Ovary (tissue), 9 donors: ENCODE results near the gene HAPSTR1. TPM values are rescaled to one million over a fixed set of nuclear protein-coding genes. Genes with fewer than 3 reads are reported as not detected.

ENCODE experiments used
- DNase-seq, 5 donors: peaks; one replicate each; pipeline ENCODE4 v3.0.0-alpha.2; 2019 to 2020
- H3K27ac ChIP-seq, 2 donors: fragments of 200-600 bp; one replicate each; pipeline versions ENCODE4 v1.5.1 to v1.8.0; 2019 to 2022
- H3K27me3 ChIP-seq: fragments of 200-600 bp; one replicate; pipeline ENCODE4 v1.8.0; 2022
- H3K36me3 ChIP-seq: fragments of 200-600 bp; sonication (generic); one replicate; pipeline ENCODE4 v1.5.1; 2019
- H3K4me1 ChIP-seq: one replicate; pipeline ENCODE4 v1.8.1; 2013; ENCODE audit warnings: mild to moderate bottlenecking, moderate library complexity; ENCODE audit not compliant: insufficient read depth
- H3K4me3 ChIP-seq: fragments of 200-600 bp; sonication (generic); one replicate; pipeline ENCODE4 v1.5.1; 2017
- H3K9me3 ChIP-seq, 2 donors: fragments of 200-600 bp in 1 of 2; sonication (generic) in 1 of 2; one replicate each; pipeline versions ENCODE4 v1.5.1 to v1.8.1; 2013 to 2019; ENCODE audit warnings: mild to moderate bottlenecking in 1 of 2, moderate library complexity in 1 of 2
- EP300 ChIP-seq: sonication (generic); formaldehyde crosslinking; IDR thresholded peaks from one replicate; pipeline ENCODE4 v1.6.1; 2017; ENCODE audit warnings: antibody characterized with exemption
- POLR2A ChIP-seq: fragments of 450-650 bp; IDR thresholded peaks from one replicate; pipeline ENCODE4 v1.6.1; 2017; ENCODE audit warnings: antibody characterized with exemption, mild to moderate bottlenecking, moderate library complexity
- WGBS, 3 donors: extraction: QIAGEN DNeasy Blood & Tissue Kit in 1 of 3; methylation state at CpG; one replicate each; pipeline versions ENCODE4 v1.1.5 to v1.1.7; 2013 to 2017; 5-methylcytosine and 5-hydroxymethylcytosine counted together
- intact Hi-C, 4 donors: fragments of 100-400 bp; cut with DNase I; formaldehyde crosslinking; loops; one replicate each; pipeline versions ENCODE4 v1.11.0 to v1.15.1; 2022 to 2023
- polyA plus RNA-seq, 2 donors: library from polyadenylated mRNA; stranded (reverse); fragments of 200-250 nt in 1 of 2; fragments of 350-450 nt in 1 of 2; fragmentation: Illumina TruSeq in 1 of 2; extraction: RNeasy Lipid Tissue Mini Kit (QIAGEN cat#74804) in 1 of 2; gene quantifications; one replicate each; pipeline ENCODE4 v1.2.3, GENCODE V29; 2013 to 2014
- total RNA-seq, 7 donors: library from RNA; depleted of rRNA in 2 of 7; stranded (reverse); fragments of >200 nt in 2 of 7; fragmentation: NEBNext Ultra II Directional in 3 of 7; extraction: Animal tissue kit (Norgen Biotek cat#: 25700) in 3 of 7; gene quantifications; one replicate each; pipeline versions ENCODE4 v1.1.0 to v1.2.4, GENCODE V29; 2016 to 2023
- TF ChIP-seq, protein P1 (sequence below), 3 donors: fragments of 450-650 bp in 2 of 3; fragments of 200-600 bp in 1 of 3; IDR thresholded peaks; one replicate each; pipeline versions ENCODE4 v1.5.1 to v1.8.0; 2016 to 2022; ENCODE audit warnings: antibody characterized with exemption in 3 of 3, mild to moderate bottlenecking in 1 of 3
- donor health status: DM: no; HTN: no; CAD: no; lungs with moderate emphysema.
- donor health status: DM: no; HTN: no; CAD: no.
- donor health status: Bipolar disorder and iron deficiency.
- donor health status: DM: yes; HTN: yes; CAD: no.
- donor health status: DM: no; HTN: no; CAD: no.
- donor health status: DM: yes; HTN: yes; CAD: no.

HAPSTR1 gene
- total and polyA plus RNA-seq, 9 donors, result 15.7 to 76.1 (median 48.0) TPM

- H3K4me1 ChIP-seq, result no peaks in the 10 kb centered on the region
Observed at GRCh38 chr16:9046667-9047055, 44.8 kb upstream of the HAPSTR1 start.

GRCh38 chr16:9047689-9048301 lies 43.6 kb upstream of the HAPSTR1 start:
- intact Hi-C loops, result no loop called here
- TF ChIP-seq EP300 (no peak), POLR2A (no peak)
- TF ChIP-seq, protein P1, sequence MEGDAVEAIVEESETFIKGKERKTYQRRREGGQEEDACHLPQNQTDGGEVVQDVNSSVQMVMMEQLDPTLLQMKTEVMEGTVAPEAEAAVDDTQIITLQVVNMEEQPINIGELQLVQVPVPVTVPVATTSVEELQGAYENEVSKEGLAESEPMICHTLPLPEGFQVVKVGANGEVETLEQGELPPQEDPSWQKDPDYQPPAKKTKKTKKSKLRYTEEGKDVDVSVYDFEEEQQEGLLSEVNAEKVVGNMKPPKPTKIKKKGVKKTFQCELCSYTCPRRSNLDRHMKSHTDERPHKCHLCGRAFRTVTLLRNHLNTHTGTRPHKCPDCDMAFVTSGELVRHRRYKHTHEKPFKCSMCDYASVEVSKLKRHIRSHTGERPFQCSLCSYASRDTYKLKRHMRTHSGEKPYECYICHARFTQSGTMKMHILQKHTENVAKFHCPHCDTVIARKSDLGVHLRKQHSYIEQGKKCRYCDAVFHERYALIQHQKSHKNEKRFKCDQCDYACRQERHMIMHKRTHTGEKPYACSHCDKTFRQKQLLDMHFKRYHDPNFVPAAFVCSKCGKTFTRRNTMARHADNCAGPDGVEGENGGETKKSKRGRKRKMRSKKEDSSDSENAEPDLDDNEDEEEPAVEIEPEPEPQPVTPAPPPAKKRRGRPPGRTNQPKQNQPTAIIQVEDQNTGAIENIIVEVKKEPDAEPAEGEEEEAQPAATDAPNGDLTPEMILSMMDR (IDR thresholded peaks at IDR 0.05), result no peak
- no peak overlapping the region for H3K4me3 ChIP-seq
- no peaks in the 10 kb centered on the region for H3K27me3 ChIP-seq
- H3K27ac ChIP-seq, result no peak overlapping the region
- no peaks in the 10 kb centered on the region for H3K4me1 ChIP-seq
- peak; percentile 33 to 83 (median 65) for DNase-seq
- WGBS, 3 donors, result 13 to 19% (median 15%) methylated on average over 7 of the region's 7 CpGs
- H3K9me3 ChIP-seq, result no peaks in the 10 kb centered on the region
- no peaks in the 10 kb centered on the region for H3K36me3 ChIP-seq

More at GRCh38 chr16:9046667-9047055, 44.8 kb upstream of the HAPSTR1 start:
- no peak for TF ChIP-seq EP300
- TF ChIP-seq POLR2A, result no peak
- TF ChIP-seq, protein P1 (IDR thresholded peaks at IDR 0.05), result no peak
- intact Hi-C loops, result no loop called here
- Histone ChIP-seq H3K27me3 (no peaks in the 10 kb centered on the region), H3K4me3 (no peak overlapping the region), H3K36me3 (no peaks in the 10 kb centered on the region), H3K9me3 (no peaks in the 10 kb centered on the region), H3K27ac (no peak overlapping the region)
- 75 to 86% (median 83%) methylated on average over 1 of the region's 1 CpG for WGBS, 3 donors
- no peak for DNase-seq

GRCh38 chr16:9048302-9048700 lies 43.1 kb upstream of the HAPSTR1 start:
- no peaks in the 10 kb centered on the region for H3K36me3 ChIP-seq
- 55 to 70% (median 57%) methylated on average over 4 of the region's 4 CpGs for WGBS, 3 donors
- intact Hi-C loops, result no loop called here
- DNase-seq, result no peak
- no peak overlapping the region for H3K4me3 ChIP-seq
- no peaks in the 10 kb centered on the region for H3K9me3 ChIP-seq
- TF ChIP-seq POLR2A (no peak), EP300 (no peak)
- TF ChIP-seq, protein P1 (IDR thresholded peaks at IDR 0.05), result no peak
- no peaks in the 10 kb centered on the region for H3K27me3 ChIP-seq
- H3K27ac ChIP-seq, result no peak overlapping the region
- no peaks in the 10 kb centered on the region for H3K4me1 ChIP-seq

DNA sequence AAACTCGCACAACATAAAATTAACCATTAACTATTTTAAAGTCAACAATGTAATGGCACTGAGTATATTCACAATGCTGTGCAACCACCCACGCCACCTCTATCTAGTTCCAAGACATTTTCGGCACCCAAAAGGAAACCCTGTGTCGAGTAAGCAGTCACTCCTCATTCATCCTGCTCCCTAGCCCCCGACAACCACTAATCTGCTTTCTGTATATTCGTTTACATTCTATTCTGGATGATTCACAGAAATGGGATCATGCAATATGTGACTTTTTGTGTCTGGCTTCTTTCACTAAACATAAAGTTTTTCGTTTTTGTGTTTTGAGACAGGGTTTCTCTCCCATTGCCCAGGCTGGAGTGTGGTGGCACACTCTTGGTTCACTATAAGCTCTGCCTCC lies 42.2 kb upstream of the HAPSTR1 start:
- Histone ChIP-seq H3K9me3 (no peaks in the 10 kb centered on the region), H3K4me1 (no peaks in the 10 kb centered on the region), H3K27me3 (no peaks in the 10 kb centered on the region), H3K4me3 (no peak overlapping the region), H3K27ac (no peak overlapping the region), H3K36me3 (no peaks in the 10 kb centered on the region)
- no peak for TF ChIP-seq POLR2A
- no peak for TF ChIP-seq EP300
- TF ChIP-seq, protein P1 (IDR thresholded peaks at IDR 0.05), result no peak
- whole genome bisulfite sequencing, 3 donors, result 58 to 72% (median 62%) methylated on average over 7 of the region's 7 CpGs
- intact Hi-C loops, result no loop called here
- no peak for DNase-seq
